B cell (primary cell): ENCODE data around the gene PLEKHA3. TPM values are rescaled to one million over a fixed set of nuclear protein-coding genes. Genes with fewer than 3 reads are reported as not detected.

Experiments used
- ATAC-seq: fragments of 200-7000 bp; cut with Tn5 transposase; one replicate; pipeline ENCODE4 v1.10.0; 2021; ENCODE audit warnings: low read depth, mild to moderate bottlenecking, moderate number of reproducible peaks, moderate library complexity
- CTCF ChIA-PET: fragments of 350-600 bp; sonication (Branson Sonifier 250); formaldehyde crosslinking; loops from one replicate; lab custom pipeline; 2021; ENCODE audit warnings: antibody characterized with exemption, inconsistent platforms; lab: Charles Lee
- POLR2A ChIA-PET: fragments of 350-600 bp; sonication (Branson Sonifier 250); formaldehyde crosslinking; loops from one replicate; lab custom pipeline; 2021; ENCODE audit warnings: antibody characterized with exemption; lab: Charles Lee
- DNase-seq: peaks from one replicate; pipeline ENCODE4 v3.0.0; 2013
- H2AFZ ChIP-seq: 2 replicates; pipeline ENCODE4 v1.6.1; 2012; ENCODE audit warnings: mild to moderate bottlenecking, low read depth, low read length; ENCODE audit not compliant: insufficient read depth, poor library complexity, severe bottlenecking
- H3K27ac ChIP-seq, 2 donors: 1 replicate in 1 of 2; 2 replicates in 1 of 2; pipeline ENCODE4 v1.5.1; 2012 to 2013; ENCODE audit warnings: low read length in 2 of 2, mild to moderate bottlenecking in 2 of 2, moderate library complexity in 1 of 2
- H3K27me3 ChIP-seq, 4 experiments: fragments of 200-600 bp in 1 of 4; sonication (generic) in 1 of 4; replicated peaks in 1 of 4; 1 replicate in 2 of 4; 2 replicates in 2 of 4; pipeline versions ENCODE4 v1.6.1 to v1.7.0; 2013 to 2016; ENCODE audit warnings: low read length in 3 of 4, mild to moderate bottlenecking in 2 of 4, mixed read lengths in 1 of 4, moderate library complexity in 1 of 4; ENCODE audit not compliant: insufficient read depth in 4 of 4, control insufficient read depth in 3 of 4; ENCODE audit errors: control extremely low read depth in 1 of 4
- H3K36me3 ChIP-seq, 2 experiments: replicated peaks in 1 of 2; 1 replicate in 1 of 2; 2 replicates in 1 of 2; pipeline versions ENCODE4 v1.6.1 to v1.7.1; 2013; ENCODE audit warnings: low read length in 1 of 2; ENCODE audit not compliant: insufficient read depth in 2 of 2, control insufficient read depth in 1 of 2; ENCODE audit errors: control extremely low read depth in 1 of 2, extremely low read depth in 1 of 2
- H3K4me1 ChIP-seq, 2 donors: fragments of 200-600 bp in 1 of 2; sonication (generic) in 1 of 2; 1 replicate in 1 of 2; 2 replicates in 1 of 2; pipeline versions ENCODE4 v1.5.1 to v1.6.1; 2013 to 2017; ENCODE audit warnings: low read length in 2 of 2; ENCODE audit not compliant: control insufficient read depth in 2 of 2, insufficient read depth in 2 of 2
- H3K4me2 ChIP-seq: replicated peaks from 2 replicates; pipeline ENCODE3; 2012; ENCODE audit warnings: mild to moderate bottlenecking, low read depth, low read length; ENCODE audit not compliant: poor library complexity, severe bottlenecking
- H3K4me3 ChIP-seq, 5 experiments: fragments of 200-600 bp in 1 of 5; sonication (generic) in 1 of 5; 1 replicate in 3 of 5; 2 replicates in 2 of 5; pipeline versions ENCODE4 v1.5.1 to v1.7.0; 2011 to 2016; ENCODE audit warnings: low read length in 4 of 5, mild to moderate bottlenecking in 4 of 5, low read depth in 2 of 5, control low read depth in 1 of 5, moderate library complexity in 1 of 5; ENCODE audit not compliant: insufficient read depth in 1 of 5; ENCODE audit errors: control extremely low read depth in 1 of 5, extremely low read depth in 1 of 5
- H3K79me2 ChIP-seq: fragments of 200-600 bp; sonication (generic); one replicate; pipeline ENCODE4 v1.6.0; 2016; ENCODE audit warnings: low read length; ENCODE audit not compliant: control insufficient read depth, insufficient read depth
- H3K9ac ChIP-seq: fragments of 200-600 bp; sonication (generic); 2 replicates; pipeline ENCODE4 v1.6.1; 2017; ENCODE audit warnings: mild to moderate bottlenecking, low read length, moderate library complexity
- H3K9me3 ChIP-seq, 3 donors: one replicate each; pipeline versions ENCODE4 v1.6.1 to v1.7.1; 2013; ENCODE audit warnings: low read length in 2 of 3; ENCODE audit not compliant: control insufficient read depth in 2 of 3, insufficient read depth in 1 of 3; ENCODE audit errors: control extremely low read depth in 1 of 3
- H4K20me1 ChIP-seq: 2 replicates; pipeline ENCODE4 v1.6.0; 2012; ENCODE audit warnings: mild to moderate bottlenecking, low read length; ENCODE audit not compliant: insufficient read depth, control insufficient read depth, poor library complexity, severe bottlenecking
- H3K27ac Mint-ChIP-seq: one replicate; pipeline ENCODE4 v1.8.0; 2021; ENCODE audit warnings: mixed read lengths
- H3K27me3 Mint-ChIP-seq: one replicate; pipeline ENCODE4 v1.8.0; 2021; ENCODE audit warnings: mixed read lengths
- H3K4me1 Mint-ChIP-seq: one replicate; pipeline ENCODE4 v1.8.0; 2021; ENCODE audit warnings: mixed read lengths
- H3K4me3 Mint-ChIP-seq: one replicate; pipeline ENCODE4 v1.8.0; 2021; ENCODE audit warnings: mixed read lengths
- H3K9me3 Mint-ChIP-seq: one replicate; pipeline ENCODE4 v1.8.0; 2022; ENCODE audit warnings: mixed read lengths; ENCODE audit not compliant: insufficient read depth
- CTCF ChIP-seq: fragments of 200-600 bp; IDR thresholded peaks from one replicate; pipeline ENCODE4 v1.8.0; 2022; ENCODE audit warnings: antibody characterized with exemption, mild to moderate bottlenecking
- EZH2 ChIP-seq: IDR thresholded peaks from 2 replicates; pipeline ENCODE4 v1.6.1; 2012; ENCODE audit warnings: borderline replicate concordance, low read depth, mild to moderate bottlenecking, moderate library complexity, low read length; ENCODE audit not compliant: insufficient read depth, poor library complexity, severe bottlenecking
- WGBS: methylation state at CpG from one replicate; pipeline ENCODE4 v1.1.5; 2013; ENCODE audit warnings: missing lambda C conversion rate; ENCODE audit not compliant: insufficient coverage; 5-methylcytosine and 5-hydroxymethylcytosine counted together
- intact Hi-C: fragments of 100-400 bp; cut with micrococcal nuclease; formaldehyde crosslinking; loops from one replicate; pipeline ENCODE4 v1.10.0; 2022
- polyA plus RNA-seq: library from polyadenylated mRNA; depleted of rRNA; stranded (reverse); fragments of >200 nt; gene quantifications from 2 replicates; pipeline ENCODE4 v1.2.3, GENCODE V29; 2012
- total RNA-seq, 2 donors: library from RNA; stranded (reverse); fragments of 120-200 nt in 1 of 2; gene quantifications; 1 replicate in 1 of 2; 2 replicates in 1 of 2; pipeline versions ENCODE4 v1.2.3 to v1.2.4, GENCODE V29; 2013 to 2022

Gene PLEKHA3
- total and polyA plus RNA-seq, 2 donors (not counting 1 experiment from before 2014, with no cell fraction given) = 4.8 to 29.3 TPM

- ChIA-PET CTCF (interaction anchor here (1.1 kb wide), 1 partner anchor 81 kb away, joined by 3 read pairs; no protein-coding TSS in a partner anchor), POLR2A (no interaction called here)
- TF ChIP-seq EZH2 = no peak
- TF ChIP-seq CTCF = no peak
- H3K27ac Mint-ChIP-seq = no peak overlapping the region
- peaks cover 4% of the 10 kb centered on the region for H3K4me1 Mint-ChIP-seq
- Histone ChIP-seq H3K4me2 (no peak overlapping the region), H3K9me3 (no peaks in the 10 kb centered on the region), H2AFZ (no peak overlapping the region), H3K27me3 (no peaks in the 10 kb centered on the region), H3K36me3 (peaks cover 22 to 62% of the 10 kb centered on the region in 2 experiments), H3K9ac (no peak overlapping the region), H3K27ac (no peak overlapping the region), H3K79me2 (no peaks in the 10 kb centered on the region), H3K4me3 (no peak overlapping the region), H4K20me1 (no peaks in the 10 kb centered on the region), H3K4me1 (no peaks in the 10 kb centered on the region)
- intact Hi-C loops = no loop called here
- WGBS = 89% methylated on average over 1 of the region's 4 CpGs
- H3K27me3 Mint-ChIP-seq = no peaks in the 10 kb centered on the region
- no peak for DNase-seq
- no peaks in the 10 kb centered on the region for H3K9me3 Mint-ChIP-seq
- H3K4me3 Mint-ChIP-seq = no peak overlapping the region
- no peak for ATAC-seq
These were observed 15.8 kb downstream of the PLEKHA3 start for GRCh38 chr2:178496049-178496448.

- Histone ChIP-seq H2AFZ (no peak overlapping the region), H3K4me2 (no peak overlapping the region), H3K36me3 (peaks cover 21 to 72% of the 10 kb centered on the region in 2 experiments), H4K20me1 (no peaks in the 10 kb centered on the region), H3K4me3 (no peak overlapping the region), H3K4me1 (no peaks in the 10 kb centered on the region), H3K27ac (no peak overlapping the region), H3K9me3 (no peaks in the 10 kb centered on the region), H3K79me2 (no peaks in the 10 kb centered on the region), H3K9ac (no peak overlapping the region), H3K27me3 (no peaks in the 10 kb centered on the region)
- DNase-seq (no peak), ATAC-seq (no peak)
- ChIA-PET CTCF (no interaction called here), POLR2A (no interaction called here)
- Mint-ChIP-seq H3K27ac (peak overlapping the region; percentile 20), H3K27me3 (no peaks in the 10 kb centered on the region), H3K4me3 (no peak overlapping the region), H3K4me1 (peaks cover 4% of the 10 kb centered on the region), H3K9me3 (no peaks in the 10 kb centered on the region)
- no peak for TF ChIP-seq CTCF
- TF ChIP-seq EZH2 = no peak
- intact Hi-C loops = no loop called here
These were observed 17.9 kb downstream of the PLEKHA3 start for GRCh38 chr2:178498137-178498536.
